Measurements from ENCODE around the gene ZSWIM5.

DNA sequence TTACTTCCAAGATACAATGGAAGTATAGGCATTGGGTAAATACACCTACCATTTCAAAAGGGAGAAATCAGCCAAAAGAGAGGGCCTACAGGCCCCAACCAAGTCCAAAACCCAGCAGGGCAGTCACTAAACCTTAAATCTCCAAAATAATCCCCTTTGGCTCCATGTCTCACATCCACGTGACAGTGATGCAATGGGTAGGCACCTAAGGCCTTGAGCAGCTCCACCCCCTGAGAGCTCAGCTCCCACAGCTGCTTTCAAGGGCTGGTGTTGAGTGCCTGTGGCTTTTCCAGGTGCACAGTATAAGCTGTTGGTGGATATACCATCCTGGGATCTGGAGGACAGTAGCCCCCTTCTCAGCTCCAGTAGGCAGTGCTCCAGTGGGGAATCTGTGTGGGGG lies 121.8 kb downstream of the ZSWIM5 start:
- TF ChIP-seq, protein P1, sequence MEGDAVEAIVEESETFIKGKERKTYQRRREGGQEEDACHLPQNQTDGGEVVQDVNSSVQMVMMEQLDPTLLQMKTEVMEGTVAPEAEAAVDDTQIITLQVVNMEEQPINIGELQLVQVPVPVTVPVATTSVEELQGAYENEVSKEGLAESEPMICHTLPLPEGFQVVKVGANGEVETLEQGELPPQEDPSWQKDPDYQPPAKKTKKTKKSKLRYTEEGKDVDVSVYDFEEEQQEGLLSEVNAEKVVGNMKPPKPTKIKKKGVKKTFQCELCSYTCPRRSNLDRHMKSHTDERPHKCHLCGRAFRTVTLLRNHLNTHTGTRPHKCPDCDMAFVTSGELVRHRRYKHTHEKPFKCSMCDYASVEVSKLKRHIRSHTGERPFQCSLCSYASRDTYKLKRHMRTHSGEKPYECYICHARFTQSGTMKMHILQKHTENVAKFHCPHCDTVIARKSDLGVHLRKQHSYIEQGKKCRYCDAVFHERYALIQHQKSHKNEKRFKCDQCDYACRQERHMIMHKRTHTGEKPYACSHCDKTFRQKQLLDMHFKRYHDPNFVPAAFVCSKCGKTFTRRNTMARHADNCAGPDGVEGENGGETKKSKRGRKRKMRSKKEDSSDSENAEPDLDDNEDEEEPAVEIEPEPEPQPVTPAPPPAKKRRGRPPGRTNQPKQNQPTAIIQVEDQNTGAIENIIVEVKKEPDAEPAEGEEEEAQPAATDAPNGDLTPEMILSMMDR (conservative IDR thresholded peaks at IDR 0.05 in 1 of 2, IDR thresholded peaks at IDR 0.05 in 1 of 2; ENCODE audit: extremely low read depth in 1 of 2, insufficient read depth in 1 of 2, low read depth in 1 of 2, low read length in 2 of 2): no peak
- no peak for TF ChIP-seq EZH2 (IDR thresholded peaks at IDR 0.05; ENCODE audit: borderline replicate concordance, low read length)
